ENCODE data around the gene UGT1A5.
"Not testable (repeated sequence)": the region's sequence is repeated elsewhere in the genome, so short reads cannot be mapped to it uniquely, and the experiment has no call there.

UGT1A5 gene

DNA sequence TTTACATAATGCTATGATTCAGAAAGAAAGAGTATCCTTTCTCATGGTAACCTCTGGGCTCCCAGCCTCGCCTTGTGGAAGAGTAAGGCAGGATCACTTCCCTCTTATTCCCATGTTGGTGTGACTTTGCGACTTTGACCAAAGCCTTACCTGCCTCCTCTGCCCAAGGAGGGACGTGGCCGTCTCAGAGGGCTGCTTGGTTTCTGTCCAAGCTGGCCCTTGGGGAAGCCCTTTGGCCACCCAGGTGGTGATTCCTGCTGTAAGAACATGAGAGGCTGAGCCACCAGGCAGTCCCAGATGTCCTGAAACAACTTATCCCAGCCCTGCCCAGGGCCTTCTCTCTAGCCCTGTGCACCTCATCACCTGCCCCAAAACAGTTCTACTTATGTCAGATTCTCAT lies 14.0 kb upstream of the UGT1A5 start:
- no peak for DNase-seq

DNA sequence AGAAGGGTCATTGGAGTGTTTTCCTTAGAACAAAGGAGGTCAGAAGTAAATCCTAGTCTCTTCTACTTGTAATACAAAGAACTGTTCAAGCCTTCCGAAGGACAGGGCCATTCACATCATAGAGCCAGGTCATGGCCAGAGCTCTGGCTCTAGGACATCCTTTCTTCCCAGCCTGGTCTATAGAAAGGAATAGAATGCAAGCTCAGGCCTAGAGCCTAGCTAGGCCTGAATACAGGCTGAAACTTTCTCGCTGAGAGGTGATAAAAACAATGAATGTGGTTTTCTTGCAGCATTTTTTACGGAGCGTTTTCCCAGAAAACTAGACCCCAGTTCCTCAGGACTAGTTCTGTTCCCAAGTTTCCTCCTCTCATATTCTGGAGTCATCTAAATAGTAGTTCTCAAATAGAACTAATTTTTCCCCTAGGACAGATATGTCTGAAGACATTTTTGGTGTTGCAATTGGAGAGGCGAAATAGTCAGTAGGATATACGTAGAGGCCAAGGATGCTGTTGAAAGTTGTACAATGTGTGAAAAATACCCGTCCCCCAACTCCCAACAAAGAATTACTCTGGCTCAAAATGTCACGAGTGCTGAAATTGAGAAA lies 13.2 kb upstream of the UGT1A5 start:
- no peak for DNase-seq

DNA sequence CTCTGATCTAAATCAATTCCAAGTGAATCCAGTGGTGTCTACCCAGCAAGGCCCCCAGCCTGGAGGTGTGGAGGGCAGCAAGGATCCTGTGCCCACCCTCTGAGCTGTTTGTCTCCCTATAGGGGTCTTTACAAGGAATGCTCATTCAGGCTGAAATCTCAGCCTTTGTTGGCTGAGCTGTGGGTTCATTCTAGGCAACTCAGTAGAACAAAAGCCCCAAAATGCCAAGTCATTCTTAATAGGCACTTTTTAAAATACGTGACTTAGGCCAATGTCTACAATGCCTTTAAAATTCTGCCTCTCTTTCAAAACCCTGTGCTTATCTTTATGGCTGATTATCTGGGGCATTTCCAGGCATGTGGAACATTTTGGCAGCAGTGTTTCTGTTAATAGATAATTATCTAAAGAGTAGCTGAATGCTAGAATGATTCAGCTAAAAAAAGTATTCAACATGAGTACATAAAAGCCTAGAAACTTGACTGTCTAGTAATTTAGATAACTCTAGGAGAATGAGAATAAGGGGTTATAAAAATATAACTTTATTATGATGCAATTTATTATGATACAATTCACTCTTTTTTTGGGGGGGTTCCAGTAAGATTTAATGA lies 12.6 kb upstream of the UGT1A5 start:
- DNase-seq, result no peak

GRCh38 chr2:233700842-233701241 lies 11.9 kb upstream of the UGT1A5 start:
- not testable (repeated sequence) for DNase-seq

DNA sequence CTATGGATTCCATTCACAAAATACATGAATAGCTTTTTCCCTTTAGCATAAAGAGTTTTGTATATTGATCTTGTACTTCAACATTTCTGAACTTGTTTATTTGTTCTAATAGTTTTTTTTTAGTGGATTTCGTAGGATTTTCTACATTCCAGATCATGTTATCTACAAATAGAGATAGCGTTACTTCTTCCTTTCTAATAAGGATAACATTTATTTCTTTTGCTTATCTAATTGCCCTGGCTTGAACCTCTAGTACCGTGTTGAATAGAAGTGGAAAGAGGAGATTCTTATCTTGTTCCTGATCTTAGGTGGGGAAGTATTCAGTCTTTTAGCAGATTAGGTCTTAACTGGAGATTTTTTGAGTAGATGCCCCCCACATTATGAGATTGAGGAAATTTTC lies 10.5 kb upstream of the UGT1A5 start:
- DNase-seq, result no peak

GRCh38 chr2:233705911-233706506 lies 6.7 kb upstream of the UGT1A5 start:
- DNase-seq, result no peak

DNA sequence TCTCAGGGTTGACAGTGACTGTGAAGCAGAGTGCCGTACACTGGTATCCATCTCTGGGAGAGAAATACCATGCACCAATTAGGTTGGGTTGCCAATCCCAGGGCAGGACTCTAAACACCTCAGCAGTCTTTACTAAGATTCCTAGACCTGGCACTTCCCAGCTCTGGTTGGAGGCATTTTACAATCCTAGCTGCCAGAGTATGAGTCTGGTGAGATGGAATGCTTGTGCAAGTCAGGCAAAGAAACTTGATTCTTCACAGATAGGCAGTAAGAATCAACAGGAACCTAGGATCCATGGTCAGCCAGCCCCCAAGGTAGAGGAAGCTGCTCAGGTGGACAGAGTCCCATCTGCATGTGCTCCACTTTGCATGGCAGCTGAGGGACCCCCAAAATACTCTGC lies 6.0 kb upstream of the UGT1A5 start:
- DNase-seq, result no peak

DNA sequence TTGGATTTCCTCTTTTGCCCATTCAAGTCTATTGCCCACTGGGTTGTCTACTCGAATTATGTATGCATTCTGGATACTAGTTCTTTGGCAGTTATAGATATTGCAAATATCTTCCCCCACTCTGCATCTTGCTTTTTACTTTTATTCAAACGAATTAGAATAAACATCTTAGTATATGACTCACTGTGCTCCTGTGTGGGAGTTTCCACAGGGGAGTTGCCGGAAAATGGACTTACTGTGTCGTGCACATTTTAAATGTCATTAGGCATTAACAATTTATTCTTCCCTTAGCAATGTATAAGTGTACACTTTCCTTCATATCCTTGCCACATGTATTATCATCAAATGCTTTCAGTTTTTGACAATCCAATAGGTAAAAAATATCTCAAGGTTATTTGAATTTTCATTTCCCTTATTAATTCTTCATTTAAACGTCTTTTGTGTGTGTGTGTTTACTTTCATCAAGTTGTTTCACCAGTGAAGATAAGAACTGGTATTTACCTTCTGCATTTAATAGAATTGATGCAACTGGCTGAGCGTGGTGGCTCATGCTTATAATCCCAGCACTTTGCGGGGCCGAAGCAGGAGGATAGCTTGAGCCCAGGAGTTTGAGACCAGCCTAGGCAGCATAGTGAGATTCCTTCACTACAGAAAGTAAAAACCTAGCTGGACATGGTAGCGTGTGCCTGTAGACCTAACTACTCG lies 4.6 kb upstream of the UGT1A5 start:
- no peak for DNase-seq

GRCh38 chr2:233708942-233709341 lies 3.8 kb upstream of the UGT1A5 start:
- no peak for DNase-seq

DNA sequence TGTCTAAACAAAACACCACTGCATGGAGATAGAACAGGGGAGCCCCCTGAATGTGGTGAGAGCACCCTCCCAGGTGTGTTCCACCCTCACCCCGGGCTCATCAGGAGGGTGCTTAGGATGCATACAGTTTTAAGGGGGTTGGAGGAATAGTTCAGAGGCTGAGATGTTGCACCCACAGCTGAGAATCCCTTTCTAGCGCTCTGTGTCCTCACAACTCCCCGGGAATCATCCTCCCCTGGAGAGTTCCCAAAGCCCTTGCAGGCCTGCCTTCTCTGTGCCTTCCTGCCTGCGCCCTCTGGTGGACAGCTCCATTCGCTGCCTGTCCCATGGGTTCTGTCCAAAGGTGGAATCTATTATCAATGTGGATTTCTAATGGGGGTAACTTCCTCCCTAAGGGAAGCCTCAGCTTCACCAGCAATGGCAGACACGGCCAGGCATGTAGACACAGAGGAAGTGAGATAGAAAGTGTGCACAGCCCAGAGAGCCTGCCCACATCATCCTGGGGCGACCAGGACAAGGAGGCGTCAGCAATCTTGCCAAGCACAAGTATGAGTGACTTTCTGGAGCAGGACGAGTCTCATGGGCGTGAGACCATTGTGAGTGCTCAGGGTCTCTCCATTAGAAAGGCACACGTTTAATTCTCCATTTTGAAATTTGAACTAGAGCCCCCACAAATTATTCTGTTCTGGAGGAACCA lies 1.2 kb upstream of the UGT1A5 start:
- peak; percentile 13 for DNase-seq

- DNase-seq, result no peak
These were observed 532 bp downstream of the UGT1A5 start for GRCh38 chr2:233713262-233713615.

GRCh38 chr2:233714121-233714520 lies 1.4 kb downstream of the UGT1A5 start:
- DNase-seq, result no peak

- DNase-seq, result no peak
These were observed 5.8 kb downstream of the UGT1A5 start, which contains the start of gene UGT1A4 for GRCh38 chr2:233718552-233718951. Gene UGT1A4 (plus strand): TSS chr2:233718736. CDS start chr2:233718821, 85 bp downstream.

DNA sequence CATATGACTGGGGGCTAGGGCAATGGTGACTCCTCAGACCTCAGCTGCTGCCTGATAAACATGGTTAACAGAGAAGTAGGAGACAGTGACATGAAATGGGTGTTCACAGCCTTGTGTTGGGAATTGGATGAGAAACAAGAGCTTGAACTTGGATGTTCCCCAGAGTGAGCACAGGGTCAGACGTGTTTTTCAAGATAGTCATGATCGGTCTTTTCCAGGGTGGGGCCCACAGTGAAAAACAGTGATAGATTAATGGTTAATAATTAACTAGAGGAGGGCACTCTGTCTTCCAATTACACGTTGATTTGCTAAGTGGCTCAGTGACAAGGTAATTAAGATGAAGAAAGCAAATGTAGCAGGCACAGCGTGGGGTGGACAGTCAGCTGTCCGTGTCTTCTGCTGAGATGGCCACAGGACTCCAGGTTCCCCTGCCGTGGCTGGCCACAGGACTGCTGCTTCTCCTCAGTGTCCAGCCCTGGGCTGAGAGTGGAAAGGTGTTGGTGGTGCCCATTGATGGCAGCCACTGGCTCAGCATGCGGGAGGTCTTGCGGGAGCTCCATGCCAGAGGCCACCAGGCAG lies 16.1 kb downstream of the UGT1A5 start, which contains the start of gene UGT1A3:
UGT1A3 (plus strand) TSS at position 320 of the 579 bp plus-strand sequence; CDS start at position 405, 85 bp downstream.
- no peak for DNase-seq

DNA sequence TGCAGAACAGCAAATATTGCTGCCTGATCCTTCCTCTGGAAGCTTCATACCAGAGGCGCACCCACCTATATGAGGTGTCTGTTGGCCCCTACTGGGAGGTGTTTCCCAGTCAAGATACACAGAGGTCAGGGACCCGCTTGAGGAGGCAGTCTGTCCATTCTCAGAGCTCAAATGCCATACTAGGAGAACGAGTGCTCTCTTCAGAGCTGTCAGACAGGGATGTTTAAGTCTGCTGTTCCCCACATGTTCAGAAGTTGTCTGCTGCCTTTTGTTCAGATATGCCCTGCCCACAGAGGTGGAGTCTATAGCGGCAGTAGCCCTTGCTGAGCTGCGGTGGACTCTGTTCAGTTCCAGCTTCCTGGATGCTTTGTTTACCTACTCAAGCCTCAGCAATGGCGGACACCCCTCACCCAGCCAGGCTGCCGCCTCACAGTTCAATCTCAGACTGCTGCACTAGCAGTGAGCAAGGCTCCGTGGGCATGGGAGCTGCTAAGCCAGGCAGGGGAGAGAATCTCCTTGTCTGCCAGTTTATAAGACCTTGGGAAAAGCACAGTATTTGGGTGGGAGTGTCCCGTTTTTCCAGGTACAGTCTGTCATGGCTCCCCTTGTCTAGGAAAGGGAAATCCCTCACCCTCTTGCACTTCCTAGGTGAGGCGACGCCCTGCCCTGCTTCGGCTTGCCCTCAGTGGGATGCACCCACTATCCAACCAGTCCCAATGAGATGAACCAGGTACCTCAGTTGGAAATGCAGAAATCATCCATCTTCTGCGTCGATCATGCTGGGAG lies 24.4 kb downstream of the UGT1A5 start:
- not testable (repeated sequence) for DNase-seq

DNA sequence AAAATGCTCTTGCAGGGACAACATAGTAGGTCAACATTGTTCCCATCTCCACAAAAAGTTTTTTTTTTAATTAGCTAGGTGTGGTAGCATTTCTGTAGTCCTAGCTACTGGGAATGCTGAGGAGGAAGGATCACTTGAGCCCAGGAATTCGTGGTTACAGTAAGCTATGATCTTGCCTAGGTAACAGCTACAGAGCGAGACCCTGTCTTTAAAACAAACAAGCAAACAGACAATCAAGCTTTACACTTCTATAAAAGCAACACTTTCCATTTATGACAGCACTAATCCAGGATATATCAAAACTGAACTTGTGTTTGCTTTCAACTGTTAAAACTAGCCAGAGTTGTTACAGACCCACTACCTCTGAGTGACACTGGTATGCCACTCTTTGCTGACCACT lies 28.2 kb downstream of the UGT1A5 start:
- no peak for DNase-seq

DNA sequence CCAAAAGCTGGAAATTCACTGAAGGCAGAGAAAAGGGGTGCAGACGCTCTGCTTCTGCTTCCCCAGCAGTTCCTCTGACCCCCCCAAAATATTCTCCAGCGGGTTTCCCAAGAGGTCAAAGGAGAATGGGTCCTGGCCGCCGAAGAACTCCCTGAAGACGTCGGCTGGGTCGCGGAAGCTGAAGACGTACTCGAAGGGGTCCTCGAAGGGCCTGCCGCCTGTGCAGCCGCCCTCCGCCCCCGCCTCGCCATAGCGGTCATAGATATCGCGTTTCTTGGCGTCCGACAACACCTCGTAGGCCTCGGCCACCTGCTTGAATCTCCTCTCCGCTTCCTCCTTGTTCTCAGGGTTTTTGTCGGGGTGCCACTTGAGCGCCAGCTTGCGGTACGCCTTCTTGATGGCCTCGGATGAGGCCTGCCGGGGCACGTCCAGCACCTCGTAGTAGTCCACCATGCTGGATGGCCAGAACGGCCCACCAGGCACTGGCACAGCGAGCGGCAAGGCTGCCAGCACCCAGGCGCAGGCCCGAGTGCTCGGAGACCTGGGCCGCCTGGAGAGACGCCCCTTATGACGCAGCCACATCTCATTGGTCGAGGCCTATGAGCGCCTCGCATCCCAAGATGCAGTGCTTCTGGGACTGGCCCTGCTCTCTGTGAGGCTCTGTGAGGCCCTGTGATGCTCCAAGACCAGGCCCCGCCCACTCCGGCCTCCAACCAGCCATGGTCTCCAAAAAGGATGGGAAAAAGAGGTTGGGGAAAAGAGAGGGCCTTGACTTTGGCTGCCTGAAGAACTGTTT lies 31.0 kb downstream of the UGT1A5 start:
- no peak for DNase-seq

DNA sequence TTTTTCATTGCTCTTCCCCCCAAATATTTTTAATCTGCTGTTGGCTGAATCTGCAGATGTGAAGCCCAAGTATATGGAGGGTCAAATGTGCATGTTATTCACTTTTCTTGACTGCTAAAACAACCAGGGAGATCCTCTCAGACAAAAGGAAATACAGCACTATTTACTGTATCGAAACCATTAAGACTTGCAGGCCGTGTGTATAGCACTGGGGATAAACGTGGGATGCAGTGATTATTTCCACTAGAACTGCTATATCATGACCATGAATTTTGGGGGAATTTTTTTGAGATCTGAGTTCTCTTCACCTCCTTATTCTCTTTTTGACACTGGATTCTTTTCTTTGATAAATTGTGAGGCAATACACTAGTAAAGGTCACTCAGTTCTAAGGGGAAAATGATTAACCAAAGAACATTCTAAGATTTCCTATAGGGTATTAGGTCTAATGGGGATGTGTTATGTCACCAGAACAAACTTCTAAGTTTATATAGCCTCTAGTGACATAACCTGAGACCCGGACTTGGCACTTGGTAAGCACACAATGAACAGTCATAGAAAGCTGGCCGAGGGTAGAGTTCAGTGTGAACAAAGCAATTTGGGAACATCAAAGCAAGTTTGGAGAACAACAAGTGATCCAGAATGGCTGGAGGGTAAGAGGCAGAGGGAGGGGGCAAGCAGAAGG lies 32.5 kb downstream of the UGT1A5 start:
- no peak for DNase-seq

GRCh38 chr2:233745838-233746237 lies 33.1 kb downstream of the UGT1A5 start:
- DNase-seq, result not testable (repeated sequence)

DNA sequence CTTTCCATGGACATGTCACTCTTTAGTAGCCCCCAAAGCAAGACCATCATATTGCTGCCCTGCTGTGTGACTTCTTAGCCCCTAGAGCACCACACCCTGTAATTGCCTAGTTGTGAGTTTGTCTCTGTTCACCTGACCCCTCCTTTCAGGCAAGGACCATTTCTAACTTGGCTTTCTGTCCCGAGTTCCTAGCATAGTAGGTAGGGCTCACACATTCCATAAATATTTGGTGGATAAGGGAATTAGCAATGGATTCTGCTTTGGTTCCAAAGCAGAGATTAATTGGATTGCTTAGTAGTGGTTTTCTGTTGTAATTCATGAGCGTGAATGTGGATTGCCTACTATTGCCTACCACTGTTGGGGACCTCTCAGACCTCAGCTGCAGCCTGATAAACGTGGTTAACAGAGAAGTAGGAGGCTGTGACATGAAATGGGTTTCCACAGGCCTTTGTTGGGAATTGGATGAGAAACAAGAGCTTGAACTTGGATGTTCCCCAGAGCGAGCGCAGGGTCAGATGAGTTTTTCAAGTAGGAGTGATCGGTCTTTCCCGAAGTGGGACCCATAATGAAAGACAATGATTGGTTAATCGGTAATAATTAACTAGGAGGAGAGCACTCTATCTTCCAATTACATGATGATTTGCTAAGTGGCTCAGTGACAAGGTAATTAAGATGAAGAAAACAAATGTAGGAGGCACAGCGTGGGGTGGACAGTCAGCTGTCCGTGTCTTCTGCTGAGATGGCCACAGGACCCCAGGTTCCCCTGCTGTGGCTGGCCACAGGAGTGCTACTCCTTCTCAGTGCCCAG lies 34.0 kb downstream of the UGT1A5 start:
- DNase-seq, result no peak

Measured in NCI-H2227 treated with DMSO at 0.1 percent for 48 hours (cell line).